CD14-positive monocyte (primary cell): Measurements from ENCODE around the gene FOXO3B. TPM values are rescaled to one million over a fixed set of nuclear protein-coding genes. Genes with fewer than 3 reads are reported as not detected.
A peak's percentile ranks its signal among the peaks of the same experiment; 100 is the strongest.
"Not testable (repeated sequence)": the region's sequence is repeated elsewhere in the genome, so short reads cannot be mapped to it uniquely, and the experiment has no call there.

Source experiments
- DNase-seq, 3 donors: peaks; one replicate each; pipeline ENCODE4 v3.0.0-alpha.2; 2011 to 2022
- H2AFZ ChIP-seq: 2 replicates; pipeline ENCODE4 v1.6.0; 2012; ENCODE audit warnings: mild to moderate bottlenecking, low read depth, low read length, inconsistent platforms; ENCODE audit not compliant: insufficient read depth, poor library complexity, severe bottlenecking
- H3K27ac ChIP-seq, 2 donors: 1 replicate in 1 of 2; 2 replicates in 1 of 2; pipeline ENCODE4 v1.5.1; 2012 to 2013; ENCODE audit warnings: low read length in 2 of 2, control low read depth in 1 of 2, inconsistent platforms in 1 of 2, low read depth in 1 of 2, mild to moderate bottlenecking in 1 of 2
- H3K27me3 ChIP-seq, 2 donors: one replicate each; pipeline versions ENCODE4 v1.6.0 to v1.6.1; 2011 to 2013; ENCODE audit warnings: low read length in 2 of 2; ENCODE audit not compliant: control insufficient read depth in 2 of 2, insufficient read depth in 2 of 2
- H3K36me3 ChIP-seq, 2 donors: replicated peaks in 1 of 2; 1 replicate in 1 of 2; 2 replicates in 1 of 2; pipeline versions ENCODE4 v1.5.1 to v1.6.1; 2012 to 2013; ENCODE audit warnings: low read length in 2 of 2, control low read depth in 1 of 2, inconsistent platforms in 1 of 2, mild to moderate bottlenecking in 1 of 2; ENCODE audit not compliant: insufficient read depth in 2 of 2, control insufficient read depth in 1 of 2
- H3K4me1 ChIP-seq, 2 donors: 1 replicate in 1 of 2; 2 replicates in 1 of 2; pipeline versions ENCODE4 v1.5.1 to v1.6.1; 2012 to 2013; ENCODE audit warnings: low read length in 2 of 2, control low read depth in 1 of 2, inconsistent platforms in 1 of 2, mild to moderate bottlenecking in 1 of 2, moderate library complexity in 1 of 2; ENCODE audit not compliant: insufficient read depth in 2 of 2, control insufficient read depth in 1 of 2
- H3K4me2 ChIP-seq: replicated peaks from 2 replicates; pipeline ENCODE3; 2012; ENCODE audit warnings: low read length, moderate library complexity, mild to moderate bottlenecking; ENCODE audit not compliant: poor library complexity, severe bottlenecking; ENCODE audit errors: extremely low read depth
- H3K4me3 ChIP-seq, 3 experiments: fragments of 200-600 bp in 1 of 3; sonication (generic) in 1 of 3; replicated peaks in 1 of 3; 1 replicate in 2 of 3; 2 replicates in 1 of 3; pipeline ENCODE4 v1.5.1; 2011 to 2013; ENCODE audit warnings: low read length in 3 of 3, mild to moderate bottlenecking in 3 of 3, control low read depth in 2 of 3, low read depth in 2 of 3, inconsistent platforms in 1 of 3, moderate library complexity in 1 of 3
- H3K79me2 ChIP-seq: 2 replicates; pipeline ENCODE4 v1.6.0; 2012; ENCODE audit warnings: mild to moderate bottlenecking, control low read depth, inconsistent platforms, low read length, moderate library complexity; ENCODE audit not compliant: insufficient read depth
- H3K9ac ChIP-seq: 2 replicates; pipeline ENCODE4 v1.6.0; 2017; ENCODE audit warnings: low read length, mild to moderate bottlenecking; ENCODE audit not compliant: insufficient read depth, poor library complexity, severe bottlenecking
- H3K9me3 ChIP-seq, 2 donors: replicated peaks in 1 of 2; 1 replicate in 1 of 2; 2 replicates in 1 of 2; pipeline versions ENCODE4 v1.5.1 to v1.6.1; 2012 to 2013; ENCODE audit warnings: low read length in 2 of 2, control low read depth in 1 of 2; ENCODE audit not compliant: control insufficient read depth in 1 of 2, insufficient read depth in 1 of 2
- H4K20me1 ChIP-seq: 2 replicates; pipeline ENCODE4 v1.6.0; 2012; ENCODE audit warnings: mild to moderate bottlenecking, low read length, control low read depth, moderate library complexity; ENCODE audit not compliant: insufficient read depth
- H3K27ac Mint-ChIP-seq, 7 donors: one replicate each; pipeline ENCODE4 v1.8.0; 2020; ENCODE audit warnings: mild to moderate bottlenecking in 7 of 7, mixed read lengths in 7 of 7, moderate library complexity in 6 of 7, inconsistent platforms in 2 of 7
- H3K27me3 Mint-ChIP-seq, 3 donors: one replicate each; pipeline ENCODE4 v1.8.0; 2021 to 2022; ENCODE audit warnings: low read depth in 3 of 3, mild to moderate bottlenecking in 3 of 3, mixed read lengths in 3 of 3, moderate library complexity in 3 of 3, inconsistent platforms in 1 of 3
- H3K36me3 Mint-ChIP-seq, 2 donors: one replicate each; pipeline ENCODE4 v1.8.0; 2020; ENCODE audit warnings: mixed read lengths in 2 of 2, inconsistent platforms in 1 of 2, mild to moderate bottlenecking in 1 of 2
- H3K4me1 Mint-ChIP-seq: one replicate; pipeline ENCODE4 v1.8.0; 2020; ENCODE audit warnings: mild to moderate bottlenecking, mixed read lengths
- H3K4me3 Mint-ChIP-seq, 2 donors: one replicate each; pipeline ENCODE4 v1.8.0; 2020; ENCODE audit warnings: mild to moderate bottlenecking in 2 of 2, mixed read lengths in 2 of 2, moderate library complexity in 1 of 2
- H3K9me3 Mint-ChIP-seq, 7 donors: one replicate each; pipeline ENCODE4 v1.8.0; 2020 to 2022; ENCODE audit warnings: mixed read lengths in 7 of 7, mild to moderate bottlenecking in 6 of 7, moderate library complexity in 6 of 7, inconsistent platforms in 2 of 7
- WGBS: methylation state at CpG from one replicate; pipeline ENCODE4 v1.1.5; 2013; ENCODE audit warnings: missing lambda C conversion rate; ENCODE audit not compliant: insufficient coverage; 5-methylcytosine and 5-hydroxymethylcytosine counted together
- intact Hi-C, 2 donors: fragments of 100-400 bp; cut with micrococcal nuclease; formaldehyde crosslinking; loops; one replicate each; pipeline versions ENCODE4 v1.15.0 to v1.15.1; 2023
- polyA plus RNA-seq, 3 donors: library from polyadenylated mRNA; depleted of rRNA in 1 of 3; unstranded in 2 of 3; stranded (reverse) in 1 of 3; fragments of 300-500 nt in 2 of 3; fragments of >200 nt in 1 of 3; fragmentation: Illumina TruSeq in 2 of 3; gene quantifications; 1 replicate in 2 of 3; 2 replicates in 1 of 3; pipeline ENCODE4 v1.2.3, GENCODE V29; 2012 to 2021

Gene FOXO3B
- polyA plus RNA-seq, 3 donors = 0.84 TPM; not detected in 2

DNA sequence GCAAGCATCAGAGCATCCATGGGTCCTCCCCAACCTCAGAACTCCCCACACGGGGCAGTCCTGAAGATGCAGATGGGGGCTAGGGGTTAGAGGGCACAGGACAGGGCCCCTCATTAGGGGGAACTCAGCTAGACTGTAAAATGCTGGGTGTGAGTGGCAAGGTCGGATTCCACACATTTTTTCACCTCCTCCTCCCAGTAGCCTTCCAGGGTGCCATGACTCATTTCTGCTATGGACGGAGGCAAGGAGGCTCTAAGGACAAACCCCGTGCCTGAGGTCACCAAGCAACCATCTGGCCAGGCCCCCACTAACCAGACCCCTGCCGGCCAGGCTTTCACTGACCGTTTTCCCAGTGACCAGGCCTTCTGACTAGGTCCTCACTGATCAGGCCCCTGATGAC is 39.0 kb downstream of the FOXO3B start:
- H2AFZ ChIP-seq, DNase-seq, H3K4me1 Mint-ChIP-seq: not testable (repeated sequence)

DNA sequence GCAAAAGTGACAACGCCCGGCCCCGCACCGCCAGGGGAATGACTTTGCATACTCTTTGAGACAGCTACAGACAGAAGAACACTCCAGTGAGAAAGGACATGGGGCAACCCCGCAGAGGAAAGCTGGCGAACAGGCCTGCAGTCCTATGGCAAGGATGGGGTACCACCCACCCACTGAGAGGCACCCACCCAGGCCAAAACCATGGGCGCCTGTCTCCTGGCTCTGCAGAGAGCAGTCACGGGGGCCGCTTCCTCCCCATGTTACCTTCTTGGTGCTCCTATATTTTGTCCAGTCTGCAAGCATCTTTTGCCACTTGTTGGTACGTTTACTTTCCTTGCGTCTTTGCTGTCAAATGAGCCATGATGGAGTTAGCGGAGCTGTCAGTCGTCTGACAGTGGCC is 43.8 kb downstream of the FOXO3B start:
- H3K36me3 Mint-ChIP-seq, H3K79me2 ChIP-seq, H3K9ac ChIP-seq, H3K9me3 Mint-ChIP-seq, H4K20me1 ChIP-seq, DNase-seq, intact Hi-C loops, H3K4me2 ChIP-seq, H3K27ac ChIP-seq, H3K4me1 ChIP-seq, H3K36me3 ChIP-seq, H3K4me3 Mint-ChIP-seq, H3K9me3 ChIP-seq, H3K4me1 Mint-ChIP-seq, H3K4me3 ChIP-seq, H2AFZ ChIP-seq: not testable (repeated sequence)
- peak overlapping the region in 1 of 7 donors; percentile 16 for H3K27ac Mint-ChIP-seq
- peaks cover 11 to 19% of the 10 kb centered on the region in 2 donors for H3K27me3 ChIP-seq
- H3K27me3 Mint-ChIP-seq = peaks cover 23 to 31% (median 25%) of the 10 kb centered on the region in 3 donors
- WGBS = 97% methylated on average over 3 of the region's 13 CpGs

More for the DNA sequence above, 39.0 kb downstream of the FOXO3B start:
- H3K27ac ChIP-seq, H3K27me3 ChIP-seq, H3K4me3 Mint-ChIP-seq, H4K20me1 ChIP-seq, H3K27me3 Mint-ChIP-seq, H3K9me3 Mint-ChIP-seq, H3K4me2 ChIP-seq, H3K79me2 ChIP-seq, H3K9me3 ChIP-seq, H3K4me3 ChIP-seq, H3K27ac Mint-ChIP-seq, H3K9ac ChIP-seq, H3K4me1 ChIP-seq, intact Hi-C loops, H3K36me3 Mint-ChIP-seq, H3K36me3 ChIP-seq: not testable (repeated sequence)
- no CpG with 5 or more reads among the region's 6 CpGs for WGBS

DNA sequence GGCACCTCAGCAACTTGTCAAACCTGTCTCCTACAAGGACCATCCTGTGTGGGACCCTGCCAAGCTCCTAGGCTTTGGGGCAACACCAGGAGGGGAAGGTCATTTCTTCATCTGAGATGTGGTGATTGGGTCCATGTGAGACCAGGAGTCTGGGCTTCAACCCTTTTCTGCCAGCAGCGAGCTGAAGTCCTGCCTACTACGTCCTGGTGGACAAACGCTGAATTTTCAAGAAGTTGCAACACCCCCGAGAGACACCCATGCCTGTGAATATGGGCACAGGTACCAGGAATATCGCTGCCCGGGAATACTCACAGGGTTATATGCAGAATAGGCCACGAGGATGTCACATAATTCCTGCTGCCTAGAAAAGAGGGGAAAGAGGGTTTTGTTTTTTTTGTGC is 45.9 kb downstream of the FOXO3B start:
- intact Hi-C loops, H3K9me3 Mint-ChIP-seq: not testable (repeated sequence)

DNA sequence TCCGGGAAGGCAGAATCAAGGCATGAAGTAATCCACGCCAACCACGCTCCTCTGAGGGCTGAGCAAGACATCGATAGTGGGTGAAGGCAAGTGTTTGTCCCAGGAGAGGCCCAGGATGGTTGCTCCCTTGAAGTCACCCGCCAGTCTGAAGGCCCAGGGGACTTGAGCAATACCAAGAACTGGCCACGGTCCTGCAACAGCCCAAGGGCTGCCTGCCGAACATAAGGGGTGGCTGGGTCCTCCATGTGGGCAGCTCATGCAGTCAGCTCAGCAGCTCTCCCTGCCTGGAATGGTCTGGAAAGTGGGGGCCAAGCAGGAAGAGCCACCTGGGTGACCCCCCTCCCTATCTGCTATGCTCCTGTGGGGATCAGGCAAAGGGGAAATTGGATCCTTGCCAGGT is 46.3 kb downstream of the FOXO3B start:
- H3K27ac ChIP-seq, H3K4me3 ChIP-seq, H2AFZ ChIP-seq, DNase-seq, H3K9me3 ChIP-seq, H3K36me3 Mint-ChIP-seq, H3K36me3 ChIP-seq, intact Hi-C loops, H3K9me3 Mint-ChIP-seq, H3K4me2 ChIP-seq, H3K4me1 Mint-ChIP-seq, H4K20me1 ChIP-seq, H3K9ac ChIP-seq, H3K79me2 ChIP-seq, H3K4me1 ChIP-seq: not testable (repeated sequence)
- H3K4me3 Mint-ChIP-seq = peak overlapping the region in 1 of 2 donors; percentile 73
- peaks cover 13 to 26% of the 10 kb centered on the region in 2 donors for H3K27me3 ChIP-seq
- H3K27ac Mint-ChIP-seq = peak overlapping the region in 1 of 7 donors; percentile 18
- peaks cover 25 to 38% (median 27%) of the 10 kb centered on the region in 3 donors for H3K27me3 Mint-ChIP-seq
- WGBS = 64% methylated on average over 2 of the region's 7 CpGs

More for the DNA sequence above, 45.9 kb downstream of the FOXO3B start:
- H4K20me1 ChIP-seq, H3K36me3 Mint-ChIP-seq, H3K4me2 ChIP-seq, H3K4me3 ChIP-seq, H3K27ac Mint-ChIP-seq, H2AFZ ChIP-seq, DNase-seq, H3K36me3 ChIP-seq, H3K4me1 ChIP-seq, H3K9me3 ChIP-seq, H3K9ac ChIP-seq, H3K4me1 Mint-ChIP-seq, H3K27ac ChIP-seq, H3K79me2 ChIP-seq: not testable (repeated sequence)
- Mint-ChIP-seq H3K27me3 (peaks cover 25 to 38% (median 28%) of the 10 kb centered on the region in 3 donors), H3K4me3 (peak overlapping the region in 1 of 2 donors; percentile 73)
- 52% methylated on average over 6 of the region's 7 CpGs for WGBS
- H3K27me3 ChIP-seq = peaks cover 13 to 26% of the 10 kb centered on the region in 2 donors
